ENCODE measurements around the gene PLOD1. TPM values are rescaled to one million over a fixed set of nuclear protein-coding genes. Genes with fewer than 3 reads are reported as not detected.
"Not testable (repeated sequence)": the region's sequence is repeated elsewhere in the genome, so short reads cannot be mapped to it uniquely, and the experiment has no call there.

Gene PLOD1
- total RNA-seq, 2 donors from 2014 or later = 71.5 to 81.8 TPM

DNA sequence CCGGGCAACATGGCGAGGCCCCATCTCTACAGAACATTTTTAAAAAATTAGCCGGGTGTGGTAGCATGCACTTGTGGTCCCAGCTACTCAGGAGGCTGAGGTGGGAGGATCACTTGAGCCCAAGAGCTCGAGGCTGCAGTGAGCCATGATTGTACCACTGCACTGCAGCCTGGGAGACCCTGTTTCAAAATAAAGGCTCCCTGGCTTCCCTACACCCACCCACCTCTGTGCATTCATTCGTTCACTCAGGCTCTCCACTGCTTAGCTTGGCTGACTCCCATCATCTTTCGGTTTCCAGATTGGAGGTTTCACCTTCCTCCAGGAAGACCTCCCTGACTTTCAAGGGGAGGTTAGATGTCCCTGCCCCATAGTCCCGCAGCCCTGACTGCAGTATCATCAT lies 22.5 kb upstream of the PLOD1 start:
- no peaks in the 10 kb centered on the region for H3K27me3 ChIP-seq (ENCODE audit: control insufficient read depth, insufficient read depth, low read length, poor library complexity, severe bottlenecking)
- no peak overlapping the region for H3K27ac ChIP-seq (ENCODE audit: low read depth, low read length)
- TF ChIP-seq, protein P1, sequence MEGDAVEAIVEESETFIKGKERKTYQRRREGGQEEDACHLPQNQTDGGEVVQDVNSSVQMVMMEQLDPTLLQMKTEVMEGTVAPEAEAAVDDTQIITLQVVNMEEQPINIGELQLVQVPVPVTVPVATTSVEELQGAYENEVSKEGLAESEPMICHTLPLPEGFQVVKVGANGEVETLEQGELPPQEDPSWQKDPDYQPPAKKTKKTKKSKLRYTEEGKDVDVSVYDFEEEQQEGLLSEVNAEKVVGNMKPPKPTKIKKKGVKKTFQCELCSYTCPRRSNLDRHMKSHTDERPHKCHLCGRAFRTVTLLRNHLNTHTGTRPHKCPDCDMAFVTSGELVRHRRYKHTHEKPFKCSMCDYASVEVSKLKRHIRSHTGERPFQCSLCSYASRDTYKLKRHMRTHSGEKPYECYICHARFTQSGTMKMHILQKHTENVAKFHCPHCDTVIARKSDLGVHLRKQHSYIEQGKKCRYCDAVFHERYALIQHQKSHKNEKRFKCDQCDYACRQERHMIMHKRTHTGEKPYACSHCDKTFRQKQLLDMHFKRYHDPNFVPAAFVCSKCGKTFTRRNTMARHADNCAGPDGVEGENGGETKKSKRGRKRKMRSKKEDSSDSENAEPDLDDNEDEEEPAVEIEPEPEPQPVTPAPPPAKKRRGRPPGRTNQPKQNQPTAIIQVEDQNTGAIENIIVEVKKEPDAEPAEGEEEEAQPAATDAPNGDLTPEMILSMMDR (conservative IDR thresholded peaks at IDR 0.05) = no peak
- H3K9me3 ChIP-seq (ENCODE audit: control insufficient read depth, low read length) = no peaks in the 10 kb centered on the region
- no peaks in the 10 kb centered on the region for H3K36me3 ChIP-seq (ENCODE audit: control insufficient read depth, insufficient read depth, low read length)
- no peak overlapping the region for H3K4me3 Mint-ChIP-seq
- no peaks in the 10 kb centered on the region for H3K4me1 ChIP-seq (ENCODE audit: control insufficient read depth, insufficient read depth, low read length)
- peaks cover 4% of the 10 kb centered on the region for H3K4me1 Mint-ChIP-seq
- H3K9ac ChIP-seq (ENCODE audit: extremely low read depth, low read length, poor library complexity, severe bottlenecking) = no peak overlapping the region
- H3K4me3 ChIP-seq (ENCODE audit: low read length) = no peak overlapping the region
- peak overlapping the region; percentile 66 for H3K27ac Mint-ChIP-seq
- peaks cover 2% of the 10 kb centered on the region for H3K36me3 Mint-ChIP-seq (ENCODE audit: low read depth)
- no peaks in the 10 kb centered on the region for H3K9me3 Mint-ChIP-seq
- H3K27me3 Mint-ChIP-seq (ENCODE audit: insufficient read depth) = no peaks in the 10 kb centered on the region
- DNase-seq = no peak
- WGBS, 2 experiments (ENCODE audit: insufficient coverage in 1 of 2, insufficient read length in 1 of 2) = 92 to 94% methylated on average over 7 of the region's 7 CpGs

- peak overlapping the region; percentile 66 for H3K27ac Mint-ChIP-seq
- not testable (repeated sequence) for H3K36me3 Mint-ChIP-seq (ENCODE audit: low read depth); DNase-seq; H3K9ac ChIP-seq (ENCODE audit: extremely low read depth, low read length, poor library complexity, severe bottlenecking); H3K27me3 ChIP-seq (ENCODE audit: control insufficient read depth, insufficient read depth, low read length, poor library complexity, severe bottlenecking); H3K36me3 ChIP-seq (ENCODE audit: control insufficient read depth, insufficient read depth, low read length); H3K27me3 Mint-ChIP-seq (ENCODE audit: insufficient read depth); H3K27ac ChIP-seq (ENCODE audit: low read depth, low read length); H3K4me3 Mint-ChIP-seq; H3K9me3 ChIP-seq (ENCODE audit: control insufficient read depth, low read length); H3K9me3 Mint-ChIP-seq; H3K4me3 ChIP-seq (ENCODE audit: low read length); H3K4me1 Mint-ChIP-seq; H3K4me1 ChIP-seq (ENCODE audit: control insufficient read depth, insufficient read depth, low read length)
- 94% methylated on average over 14 to 19 of the region's 21 CpGs for WGBS, 2 experiments (ENCODE audit: insufficient coverage in 1 of 2, insufficient read length in 1 of 2)
Measured at GRCh38 chr1:11912482-11913216, 21.9 kb upstream of the PLOD1 start.

- Histone ChIP-seq H3K9me3 (ENCODE audit: control insufficient read depth, low read length) (no peaks in the 10 kb centered on the region), H3K36me3 (ENCODE audit: control insufficient read depth, insufficient read depth, low read length) (no peaks in the 10 kb centered on the region), H3K27ac (ENCODE audit: low read depth, low read length) (no peak overlapping the region), H3K4me3 (ENCODE audit: low read length) (no peak overlapping the region), H3K27me3 (ENCODE audit: control insufficient read depth, insufficient read depth, low read length, poor library complexity, severe bottlenecking) (no peaks in the 10 kb centered on the region), H3K9ac (ENCODE audit: extremely low read depth, low read length, poor library complexity, severe bottlenecking) (no peak overlapping the region), H3K4me1 (ENCODE audit: control insufficient read depth, insufficient read depth, low read length) (no peaks in the 10 kb centered on the region)
- no peaks in the 10 kb centered on the region for H3K4me1 Mint-ChIP-seq
- TF ChIP-seq, protein P1 (conservative IDR thresholded peaks at IDR 0.05) = no peak
- 77% methylated on average over 11 of the region's 11 CpGs for WGBS, 2 experiments (ENCODE audit: insufficient coverage in 1 of 2, insufficient read length in 1 of 2)
- H3K27ac Mint-ChIP-seq = no peak overlapping the region
- H3K4me3 Mint-ChIP-seq = no peak overlapping the region
- H3K9me3 Mint-ChIP-seq = no peaks in the 10 kb centered on the region
- H3K27me3 Mint-ChIP-seq (ENCODE audit: insufficient read depth) = no peaks in the 10 kb centered on the region
- H3K36me3 Mint-ChIP-seq (ENCODE audit: low read depth) = peaks cover 5% of the 10 kb centered on the region
- DNase-seq = peak; percentile 76
Measured at GRCh38 chr1:11913291-11913690, 21.2 kb upstream of the PLOD1 start.

All from endodermal cell (in vitro differentiated cells).